NCI-H2227 (cell line): Measurements from ENCODE around the gene GOLGA6A.
"Not testable (repeated sequence)": the region's sequence is repeated elsewhere in the genome, so short reads cannot be mapped to it uniquely, and the experiment has no call there.

ENCODE experiments used
- DNase-seq: peaks from one replicate; lab custom pipeline; 2025; ENCODE audit not compliant: unreplicated experiment; lab: John Stamatoyannopoulos, UW

GOLGA6A gene

DNA sequence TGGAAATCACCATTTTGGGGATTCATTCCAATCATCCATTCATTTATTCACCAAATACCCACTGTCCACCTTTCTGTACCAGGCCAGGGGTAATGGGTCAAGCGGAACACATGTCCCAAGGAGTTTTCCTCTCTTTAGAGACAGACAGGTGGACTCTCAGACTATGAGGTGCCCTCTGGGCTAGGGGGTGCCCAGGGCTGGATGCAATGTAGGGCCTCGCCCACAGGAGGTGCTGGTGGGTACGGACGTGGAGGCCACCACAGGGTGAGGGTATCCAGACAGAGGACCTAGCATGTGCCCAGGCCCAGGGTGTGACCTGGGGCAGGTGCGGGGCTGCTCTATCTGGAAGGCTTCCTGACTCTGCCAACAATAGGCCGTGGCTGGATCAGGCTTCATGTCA is 26.3 kb upstream of the GOLGA6A start:
- not testable (repeated sequence) for DNase-seq

DNA sequence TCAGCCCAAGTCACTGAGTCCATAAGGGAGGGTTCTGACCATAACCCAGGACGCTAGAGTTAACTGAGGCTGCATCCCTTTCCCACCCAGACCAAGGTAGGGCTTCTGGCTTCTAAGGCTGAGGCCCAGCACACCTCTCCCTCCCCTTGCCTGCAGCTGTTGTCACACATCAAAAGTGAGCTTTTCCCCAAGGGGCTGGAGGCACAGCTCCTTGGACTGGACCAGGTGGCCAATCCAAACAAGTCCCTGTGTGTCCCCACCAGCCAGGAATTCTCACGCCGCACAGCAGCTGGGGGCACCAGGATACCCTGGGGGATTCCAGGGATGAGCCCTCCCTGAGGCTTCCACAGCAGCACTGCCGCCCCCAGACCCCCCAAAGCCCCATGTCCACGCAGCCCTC is 25.8 kb upstream of the GOLGA6A start:
- no peak for DNase-seq

DNA sequence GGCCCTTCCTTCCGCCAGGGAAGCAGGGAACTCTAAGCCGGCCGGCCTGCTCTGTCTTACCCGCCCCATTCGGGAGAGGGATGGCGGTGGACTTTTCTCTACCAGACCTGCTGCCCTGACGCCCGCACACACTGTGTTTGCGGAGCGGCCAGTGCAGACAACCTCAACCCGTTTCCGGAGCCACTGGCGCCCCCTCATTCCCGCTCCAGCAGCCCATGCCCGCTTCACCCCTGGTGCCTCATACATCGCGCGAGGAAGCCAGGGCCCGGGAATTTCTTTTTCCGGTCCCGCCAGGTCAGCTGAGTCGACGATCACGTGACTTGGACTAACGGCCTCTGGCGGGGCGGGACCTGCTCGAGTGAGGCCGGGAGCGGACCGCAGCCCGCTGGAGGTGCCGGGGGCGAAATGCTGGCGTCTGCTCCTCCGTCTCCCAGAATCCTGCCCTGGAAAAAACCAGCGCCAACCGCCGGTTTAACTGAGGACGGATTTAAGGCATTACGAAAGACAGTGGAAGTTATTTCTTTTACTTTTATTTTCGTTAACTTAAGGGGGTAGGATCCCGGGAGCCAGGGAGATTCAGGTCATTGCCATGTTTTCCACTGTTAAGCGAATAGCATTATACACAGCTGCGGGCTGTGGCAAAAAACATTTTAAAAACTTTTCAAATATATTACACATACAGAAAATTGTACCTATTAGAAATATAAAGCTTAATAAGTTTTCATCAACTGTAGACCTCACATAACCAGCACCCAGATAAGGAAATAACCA is 17.8 kb upstream of the GOLGA6A start:
- DNase-seq: not testable (repeated sequence)

- DNase-seq: not testable (repeated sequence)
These were observed 14.6 kb upstream of the GOLGA6A start for GRCh38 chr15:74096753-74097474.

DNA sequence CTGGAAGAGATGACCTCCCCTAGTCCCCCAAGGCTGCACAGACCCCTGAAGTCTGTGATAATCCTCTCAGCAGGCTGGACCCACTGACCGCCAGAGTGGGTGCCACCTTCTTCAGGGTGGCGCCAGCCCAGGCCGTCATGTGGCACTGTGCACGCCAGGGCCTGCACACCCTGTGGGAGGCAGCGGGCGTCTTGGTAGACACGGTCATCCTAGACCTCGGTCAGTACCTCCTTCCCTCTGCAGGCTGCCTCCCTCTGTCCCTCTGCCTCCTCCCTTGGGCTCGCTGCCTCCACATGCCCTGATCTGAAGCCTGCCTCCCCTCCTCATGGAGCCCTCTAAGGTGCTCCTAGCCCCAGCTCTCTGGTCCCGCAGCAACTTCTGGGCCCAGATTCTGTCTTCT is 13.3 kb upstream of the GOLGA6A start:
- DNase-seq: not testable (repeated sequence)

DNA sequence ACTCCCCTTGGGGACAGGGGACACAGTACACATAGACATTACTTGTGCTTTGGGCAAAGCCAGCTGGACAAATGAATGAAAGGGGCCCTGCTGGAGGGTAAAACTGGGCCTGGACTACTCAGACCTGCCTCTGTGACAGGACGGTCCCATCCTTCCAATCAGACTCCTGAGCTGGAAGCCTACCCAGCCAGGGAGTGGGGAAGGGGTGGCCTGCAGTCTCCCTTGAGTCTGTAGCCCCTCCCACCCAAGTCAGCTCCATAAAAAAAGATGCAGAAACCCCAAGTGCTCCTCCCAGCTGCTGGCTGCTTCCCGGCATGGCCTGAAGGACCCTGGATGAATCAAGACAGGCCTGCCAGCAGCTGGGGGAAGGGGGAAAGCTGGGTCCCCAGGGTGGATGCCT is 12.2 kb upstream of the GOLGA6A start:
- DNase-seq: not testable (repeated sequence)

- DNase-seq: not testable (repeated sequence)
These were observed 6.6 kb downstream of the GOLGA6A start for GRCh38 chr15:74075781-74076180.

DNA sequence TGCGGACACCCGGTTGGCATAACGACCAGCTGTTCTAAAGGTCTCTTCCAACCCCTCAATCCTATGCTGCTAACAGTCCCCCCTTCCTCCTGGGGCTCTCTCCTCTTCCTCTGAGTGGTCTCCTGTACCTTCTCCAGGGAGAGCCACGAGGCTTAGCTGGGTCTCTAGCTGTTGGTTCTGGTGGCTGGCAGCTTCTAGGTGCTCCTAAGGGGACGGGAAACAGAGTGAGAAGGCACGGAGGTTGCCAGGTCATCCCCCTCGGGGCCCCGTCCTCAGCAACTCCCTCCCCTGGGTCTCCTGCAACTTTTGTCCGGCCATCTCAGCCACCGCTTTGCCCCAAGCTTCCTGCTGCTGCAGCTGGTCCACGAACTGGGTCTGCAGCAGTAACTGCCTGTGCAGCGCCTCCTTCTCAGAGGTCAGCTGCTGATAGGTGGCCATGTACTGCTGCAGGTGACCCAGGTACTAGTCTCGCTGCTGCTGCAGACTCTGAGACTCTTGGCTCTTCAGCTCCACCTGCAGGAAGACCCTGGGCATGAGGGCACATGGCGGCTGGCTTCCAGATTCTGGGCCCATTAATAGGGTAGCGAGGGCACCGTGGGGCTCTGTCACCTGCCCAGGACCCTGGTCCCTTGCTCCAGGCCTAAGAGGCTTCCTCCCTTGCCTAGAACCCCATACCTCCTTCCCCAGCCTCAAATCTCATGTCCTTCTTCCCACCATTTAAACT is 9.6 kb downstream of the GOLGA6A start:
- DNase-seq: not testable (repeated sequence)

DNA sequence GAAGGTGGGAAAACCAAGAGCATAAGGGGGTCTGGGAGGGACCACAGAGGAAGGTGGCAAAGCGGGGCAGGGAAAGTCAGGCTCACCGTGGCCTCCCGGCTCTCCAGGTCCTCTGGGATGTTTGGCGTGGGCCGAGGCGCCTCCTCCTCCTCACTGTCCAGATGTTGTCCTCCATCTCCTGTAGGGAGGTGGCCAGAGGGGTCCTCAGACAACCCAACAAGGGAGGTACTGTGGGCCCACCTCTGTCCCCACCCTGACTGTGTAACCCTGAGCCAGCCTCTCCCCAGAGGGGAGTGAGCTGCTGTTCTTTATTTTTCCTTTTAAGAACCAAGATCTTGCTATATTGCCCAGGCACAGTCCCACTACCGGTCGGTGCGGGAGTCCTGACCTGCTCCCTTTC is 10.2 kb downstream of the GOLGA6A start:
- not testable (repeated sequence) for DNase-seq

DNA sequence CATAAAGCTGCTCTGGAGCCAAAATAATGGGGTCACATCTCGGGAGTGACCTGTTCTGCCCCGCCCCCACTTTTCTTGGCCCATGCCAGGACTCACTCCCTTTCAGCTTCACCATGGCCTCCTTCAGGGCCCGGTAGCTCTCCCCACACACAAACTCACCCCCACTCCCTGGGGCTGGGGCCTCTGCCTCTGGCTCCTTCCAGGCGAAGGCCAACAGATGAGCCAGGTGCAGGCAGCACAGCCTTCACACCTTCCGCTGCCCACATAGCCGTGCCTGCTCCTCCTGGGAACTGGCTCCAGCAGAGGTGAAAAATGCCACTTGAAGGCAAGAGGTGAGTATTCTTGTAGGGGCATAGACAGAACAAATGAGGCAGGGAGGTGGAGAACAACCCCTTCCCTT is 10.7 kb downstream of the GOLGA6A start:
- DNase-seq: not testable (repeated sequence)

DNA sequence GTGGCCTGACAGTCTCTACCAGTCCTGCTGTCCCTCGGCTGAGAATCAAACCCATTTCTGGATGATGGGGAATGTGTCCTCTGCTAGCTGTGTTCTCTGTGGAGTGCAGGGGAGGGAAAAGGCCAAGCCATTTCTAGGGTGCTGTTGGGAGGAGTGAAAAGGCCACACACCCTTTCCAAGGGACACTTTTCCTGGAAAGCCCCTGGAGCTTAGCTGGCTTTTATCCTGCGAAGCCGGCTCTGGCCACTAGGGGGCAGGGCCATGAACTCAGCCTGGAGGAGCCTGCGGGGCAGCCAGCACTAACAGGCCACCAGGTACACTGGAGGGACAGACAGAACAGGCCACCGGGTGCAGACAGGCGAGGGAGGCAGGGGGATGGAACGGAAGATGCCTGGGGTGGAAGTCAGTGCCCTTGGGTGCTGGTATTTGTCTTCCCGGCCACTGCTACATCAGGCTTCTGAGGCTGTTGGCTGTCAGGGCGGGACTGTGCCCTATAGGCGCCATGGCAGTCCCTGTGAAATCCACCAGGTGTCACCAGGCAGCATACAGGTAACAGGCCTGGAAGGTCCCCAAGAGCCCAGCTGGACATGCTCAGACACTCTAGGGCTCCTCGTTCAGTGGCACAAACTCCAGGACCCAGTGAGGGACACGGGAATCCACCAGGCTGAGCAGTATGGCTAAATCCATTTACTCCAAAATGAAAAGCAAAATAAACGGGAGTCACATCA is 16.5 kb downstream of the GOLGA6A start:
- not testable (repeated sequence) for DNase-seq

DNA sequence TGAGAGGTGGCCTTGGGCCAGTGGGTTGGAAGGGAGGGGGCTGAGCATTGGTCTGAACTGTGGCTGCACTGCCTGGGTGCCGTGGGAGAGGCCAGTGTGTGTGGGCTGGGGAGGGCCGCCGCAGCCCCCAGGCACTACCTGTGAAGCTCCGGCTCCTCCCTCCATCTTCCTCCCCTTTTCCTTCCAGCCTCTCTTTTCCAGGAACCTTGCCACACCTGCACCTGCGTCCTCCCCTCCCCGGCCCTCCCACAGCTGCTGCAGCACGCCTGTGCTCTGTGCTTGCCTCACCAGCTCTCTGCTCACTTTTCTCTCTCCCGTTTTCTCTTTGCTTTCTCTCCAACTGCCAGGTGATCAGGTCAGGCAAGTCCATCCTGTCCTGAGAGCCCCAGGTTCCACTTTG is 17.5 kb downstream of the GOLGA6A start:
- not testable (repeated sequence) for DNase-seq

GRCh38 chr15:74064183-74064582 is 18.2 kb downstream of the GOLGA6A start:
- not testable (repeated sequence) for DNase-seq

DNA sequence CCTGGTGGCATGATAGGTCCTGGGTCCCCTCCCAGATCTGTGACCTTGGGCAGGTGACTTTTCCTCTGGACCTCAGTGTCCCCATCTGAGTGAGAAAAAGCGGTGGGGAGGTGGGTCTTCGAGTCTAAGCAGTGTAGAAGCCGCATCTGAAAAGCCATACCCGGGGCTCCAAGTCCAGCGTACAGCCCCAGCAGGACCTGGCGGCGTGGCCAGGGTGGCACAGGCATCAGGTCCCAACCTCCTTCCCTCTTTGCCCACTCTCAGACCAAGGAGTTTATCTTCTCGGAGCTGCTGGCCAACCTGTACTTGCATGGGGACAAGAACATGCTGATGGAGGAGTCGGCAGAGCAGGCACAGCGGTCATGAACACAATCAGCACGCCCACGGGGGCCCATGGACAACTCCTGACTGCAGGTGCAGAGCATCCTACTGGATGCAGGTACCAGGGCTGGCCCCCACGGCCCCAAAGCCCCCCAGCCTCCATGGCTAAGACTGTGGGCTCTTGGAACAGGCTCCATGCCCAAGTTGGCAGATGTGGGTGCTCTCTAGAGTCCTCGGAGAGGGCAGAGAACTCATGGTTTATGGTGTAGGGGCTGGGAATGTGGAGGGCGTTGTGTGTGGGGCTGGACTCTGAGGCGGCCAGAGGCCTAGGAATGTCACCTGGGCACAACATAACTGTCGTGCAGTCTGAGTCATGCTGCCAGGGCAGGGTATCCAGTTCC is 18.8 kb downstream of the GOLGA6A start:
- not testable (repeated sequence) for DNase-seq

DNA sequence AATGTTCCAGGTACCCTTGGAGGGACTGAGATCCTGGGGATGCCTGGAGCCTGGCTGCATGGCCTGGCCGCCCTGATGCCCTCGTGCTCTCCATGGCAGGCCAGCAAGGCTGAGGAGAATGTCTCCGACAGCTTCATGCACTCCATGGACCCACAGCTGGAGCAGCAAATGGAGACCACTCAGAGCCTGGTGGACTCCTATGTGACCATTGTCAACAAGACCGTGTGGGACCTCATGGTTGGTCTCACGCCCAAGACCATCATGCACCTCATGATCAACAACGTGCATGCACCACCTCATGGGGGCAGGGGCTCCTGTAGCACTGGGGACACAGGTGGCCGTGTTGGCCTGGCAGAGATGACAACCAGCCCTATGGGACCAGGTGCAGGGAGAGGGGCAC is 19.7 kb downstream of the GOLGA6A start:
- no peak for DNase-seq

DNA sequence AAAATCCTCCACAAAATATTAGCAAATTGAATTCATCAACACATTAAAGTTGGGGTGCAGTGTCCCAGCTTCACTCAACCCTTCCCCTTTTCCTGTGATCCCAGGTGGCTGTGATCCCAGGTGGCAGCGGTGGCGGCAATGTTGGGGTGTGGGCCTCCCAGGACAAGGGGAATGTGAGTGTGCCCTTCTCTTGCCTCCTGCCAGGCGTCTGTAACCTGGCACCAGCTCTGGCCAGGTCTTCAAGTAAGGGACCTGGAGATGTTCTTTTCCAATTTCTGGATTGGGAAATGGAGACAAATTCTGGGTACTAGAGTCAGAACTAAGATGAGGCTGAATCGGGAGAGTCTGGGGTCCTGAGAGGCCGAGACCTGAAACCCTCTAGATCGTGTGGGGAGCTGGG is 20.1 kb downstream of the GOLGA6A start:
- no peak for DNase-seq

GRCh38 chr15:74060251-74060650 is 22.1 kb downstream of the GOLGA6A start:
- no peak for DNase-seq

- DNase-seq: not testable (repeated sequence)
These were observed 23.1 kb downstream of the GOLGA6A start for GRCh38 chr15:74059050-74059833.

GRCh38 chr15:74056330-74056729 is 26.0 kb downstream of the GOLGA6A start:
- not testable (repeated sequence) for DNase-seq

DNA sequence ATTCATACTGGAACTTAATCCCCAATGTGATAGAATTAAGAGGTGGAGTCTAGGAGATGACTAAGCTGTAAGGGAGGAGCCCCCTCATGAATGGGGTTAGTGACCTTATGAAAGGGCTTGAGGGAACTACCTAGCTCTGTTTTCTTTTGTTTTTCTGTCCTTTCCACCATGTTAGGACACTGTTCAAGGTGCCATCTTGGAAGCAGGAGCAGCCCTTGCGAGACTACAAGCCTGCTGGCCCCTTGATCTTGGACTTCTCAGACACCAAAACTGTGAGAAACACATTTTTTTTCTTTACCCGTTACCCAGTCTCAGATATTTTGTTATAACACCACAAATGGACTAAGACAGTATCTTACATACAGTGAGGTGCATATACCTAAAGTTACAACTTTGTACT is 26.5 kb downstream of the GOLGA6A start:
- DNase-seq: no peak
